SK-N-SH (cell line): ENCODE measurements around the gene ACSS2. TPM values are rescaled to one million over a fixed set of nuclear protein-coding genes. Genes with fewer than 3 reads are reported as not detected.

Experiments used
- CTCF ChIA-PET: fragments of 300-600, 350-600 bp; formaldehyde crosslinking; extraction: SDS; loops from one replicate; lab custom pipeline; 2021; lab: Yijun Ruan, JAX
- POLR2A ChIA-PET: fragments of 350-600 bp; sonication (Branson Sonifier 250); formaldehyde crosslinking; extraction: SDS; loops from one replicate; lab custom pipeline; 2020; ENCODE audit warnings: antibody characterized with exemption, inconsistent platforms; lab: Yijun Ruan, JAX
- DNase-seq: peaks from one replicate; pipeline ENCODE4 v3.0.0; 2012
- H2AFZ ChIP-seq: fragments of 200-600 bp; sonication (generic); 2 replicates; pipeline ENCODE4 v1.8.1; 2016; ENCODE audit warnings: antibody characterized with exemption, mild to moderate bottlenecking, low read depth
- H3F3A ChIP-seq: fragments of 200-600 bp; sonication (generic); replicated peaks from 2 replicates; pipeline ENCODE3; 2016; ENCODE audit warnings: antibody characterized with exemption, mild to moderate bottlenecking; ENCODE audit not compliant: insufficient read depth
- H3K27ac ChIP-seq, 2 experiments: fragments of 200-500 bp in 1 of 2; fragments of 200-600 bp in 1 of 2; sonication (Bioruptor generic) in 1 of 2; sonication (generic), shearing (Covaris generic) in 1 of 2; 2 replicates each; pipeline versions ENCODE4 v1.5.1 to v1.6.1; 2014 to 2016; ENCODE audit warnings: low read depth in 2 of 2, inconsistent platforms in 1 of 2, low read length in 1 of 2, mild to moderate bottlenecking in 1 of 2, mixed read lengths in 1 of 2
- H3K27me3 ChIP-seq: fragments of 200-600 bp; sonication (generic), shearing (Covaris generic); 2 replicates; pipeline ENCODE4 v1.6.1; 2016; ENCODE audit warnings: mixed run types; ENCODE audit not compliant: insufficient read depth
- H3K36me3 ChIP-seq, 2 experiments: fragments of 200-500 bp in 1 of 2; fragments of 200-600 bp in 1 of 2; sonication (Bioruptor generic) in 1 of 2; sonication (generic) in 1 of 2; replicated peaks in 1 of 2; 2 replicates each; pipeline versions ENCODE3 to v1.5.1; 2014 to 2016; ENCODE audit warnings: low read length in 1 of 2, mild to moderate bottlenecking in 1 of 2; ENCODE audit not compliant: insufficient read depth in 2 of 2, control insufficient read depth in 1 of 2
- H3K4me1 ChIP-seq, 2 experiments: fragments of 200-500 bp in 1 of 2; fragments of 200-600 bp in 1 of 2; sonication (Bioruptor generic) in 1 of 2; sonication (generic), shearing (Covaris generic) in 1 of 2; 2 replicates each; pipeline versions ENCODE4 v1.5.1 to v1.6.1; 2014 to 2016; ENCODE audit warnings: low read depth in 1 of 2, low read length in 1 of 2, mixed run types in 1 of 2; ENCODE audit not compliant: insufficient read depth in 2 of 2, control insufficient read depth in 1 of 2
- H3K4me2 ChIP-seq: fragments of 200-600 bp; sonication (generic), shearing (Covaris generic); 2 replicates; pipeline ENCODE4 v1.6.1; 2017; ENCODE audit warnings: mixed run types
- H3K4me3 ChIP-seq, 2 experiments: fragments of 200-500 bp in 1 of 2; fragments of 200-600 bp in 1 of 2; sonication (Bioruptor generic) in 1 of 2; sonication (generic), shearing (Covaris generic) in 1 of 2; 2 replicates each; pipeline versions ENCODE4 v1.5.1 to v1.8.1; 2014 to 2016; ENCODE audit warnings: low read depth in 2 of 2, inconsistent platforms in 1 of 2, low read length in 1 of 2, mild to moderate bottlenecking in 1 of 2, mixed read lengths in 1 of 2, moderate library complexity in 1 of 2
- H3K79me2 ChIP-seq: fragments of 200-600 bp; sonication (generic); 2 replicates; pipeline ENCODE4 v1.8.1; 2017; ENCODE audit warnings: mild to moderate bottlenecking; ENCODE audit not compliant: insufficient read depth
- H3K9ac ChIP-seq: fragments of 200-600 bp; sonication (generic); 2 replicates; pipeline ENCODE4 v1.6.1; 2017; ENCODE audit warnings: mixed run types
- H3K9me2 ChIP-seq: fragments of 200-600 bp; sonication (generic); 2 replicates; pipeline ENCODE4 v1.6.1; 2017; ENCODE audit warnings: mixed run types
- H3K9me3 ChIP-seq: fragments of 200-600 bp; sonication (generic); 2 replicates; pipeline ENCODE4 v1.6.1; 2017; ENCODE audit warnings: mixed run types, mild to moderate bottlenecking, moderate library complexity
- H4K20me1 ChIP-seq: fragments of 200-600 bp; sonication (generic); 2 replicates; pipeline ENCODE4 v1.6.1; 2017; ENCODE audit warnings: mild to moderate bottlenecking, mixed run types; ENCODE audit not compliant: insufficient read depth
- CHD2 ChIP-seq: fragments of 150-350 bp; IDR thresholded peaks from 2 replicates; pipeline ENCODE4 v1.6.1; 2018; ENCODE audit warnings: low read length; ENCODE audit not compliant: partially characterized antibody
- CTCF ChIP-seq: fragments of 200-600 bp; sonication (generic); IDR thresholded peaks from 2 replicates; pipeline ENCODE4 v1.6.1; 2017; ENCODE audit warnings: antibody characterized with exemption, mild to moderate bottlenecking, moderate library complexity
- FOXJ3 ChIP-seq: sonication (generic); formaldehyde crosslinking; IDR thresholded peaks from 2 replicates; pipeline ENCODE4 v1.5.1; 2020; ENCODE audit warnings: mild to moderate bottlenecking, missing genetic modification reagents
- GABPA ChIP-seq: IDR thresholded peaks from 2 replicates; pipeline ENCODE4 v1.4.0; 2012; ENCODE audit warnings: low read depth, mild to moderate bottlenecking
- MAX ChIP-seq: IDR thresholded peaks from 2 replicates; pipeline ENCODE4 v1.4.0; 2012; ENCODE audit warnings: low read depth
- NRF1 ChIP-seq: IDR thresholded peaks from 2 replicates; pipeline ENCODE4 v1.6.1; 2012; ENCODE audit warnings: low read depth, mild to moderate bottlenecking, low read length
- POLR2AphosphoS5 ChIP-seq: IDR thresholded peaks from 2 replicates; pipeline ENCODE4 v1.6.1; 2012; ENCODE audit warnings: low read depth, low read length
- REST ChIP-seq: IDR thresholded peaks from 2 replicates; pipeline ENCODE4 v1.6.1; 2012; ENCODE audit warnings: mild to moderate bottlenecking, low read depth, low read length, moderate library complexity
- USF1 ChIP-seq: IDR thresholded peaks from 2 replicates; pipeline ENCODE4 v1.4.0; 2012; ENCODE audit warnings: low read depth, borderline replicate concordance
- YY1 ChIP-seq: IDR thresholded peaks from 2 replicates; pipeline ENCODE4 v1.4.0; 2012; ENCODE audit warnings: low read depth, mild to moderate bottlenecking
- ZBTB33 ChIP-seq: IDR thresholded peaks from 2 replicates; pipeline ENCODE4 v1.4.0; 2012; ENCODE audit warnings: low read depth, borderline replicate concordance
- WGBS: methylation state at CpG from one replicate; pipeline ENCODE4 v1.1.6; 2017; ENCODE audit warnings: low lambda C conversion rate; 5-methylcytosine and 5-hydroxymethylcytosine counted together
- polyA plus RNA-seq, 3 experiments: library from polyadenylated mRNA; depleted of rRNA; stranded (reverse); fragments of >200 nt; gene quantifications; 2 replicates each; pipeline ENCODE4 v1.2.3, GENCODE V29; 2012

ACSS2 gene
- polyA plus RNA-seq, 1 of the 3 experiments (the other 2 are of a cell fraction) = 25.5 TPM

- Histone ChIP-seq H3K27ac (no peak overlapping the region), H3K4me2 (no peak overlapping the region)
- TF ChIP-seq YY1 (no peak), REST (no peak), CTCF (no peak), FOXJ3 (no peak), NRF1 (no peak), CHD2 (no peak), GABPA (no peak), USF1 (no peak), POLR2AphosphoS5 (no peak)
- TF ChIP-seq, all 33 proteins: peak for 0
- Histone ChIP-seq H3K4me1 (peaks cover 0 to 4% of the 10 kb centered on the region in 2 experiments; a peak in 1 of 4 replicates), H2AFZ (no peak overlapping the region), H3K9me3 (no peaks in the 10 kb centered on the region), H3K9ac (no peak overlapping the region), H3K36me3 (peaks cover 14 to 31% of the 10 kb centered on the region in 2 experiments), H3K27me3 (no peaks in the 10 kb centered on the region), H4K20me1 (no peaks in the 10 kb centered on the region), H3K79me2 (no peaks in the 10 kb centered on the region), H3K9me2 (no peaks in the 10 kb centered on the region), H3F3A (peaks cover 4% of the 10 kb centered on the region), H3K4me3 (no peak overlapping the region)
- ChIA-PET POLR2A (no interaction called here), CTCF (no interaction called here)
- no peak for DNase-seq
- WGBS = 97% methylated on average over 2 of the region's 2 CpGs
Observed at GRCh38 chr20:34923414-34923813, 47.0 kb downstream of the ACSS2 start.

GRCh38 chr20:34925341-34925740, 48.9 kb downstream of the ACSS2 start:
- no peaks in the 10 kb centered on the region for H3K9me3 ChIP-seq
- TF ChIP-seq MAX (no peak), ZBTB33 (no peak)
- TF ChIP-seq, all 33 proteins: peak for 0
- 88% methylated on average over 3 of the region's 3 CpGs for WGBS
- H3K9ac ChIP-seq = no peak overlapping the region
- H3K36me3 ChIP-seq = peaks cover 19 to 44% of the 10 kb centered on the region in 2 experiments
- no peak overlapping the region for H2AFZ ChIP-seq
- ChIA-PET POLR2A (no interaction called here), CTCF (no interaction called here)
- peaks cover 0 to 4% of the 10 kb centered on the region in 2 experiments; a peak in 1 of 4 replicates for H3K4me1 ChIP-seq
- H3K4me2 ChIP-seq = no peak overlapping the region
- DNase-seq = no peak
- no peaks in the 10 kb centered on the region for H3K9me2 ChIP-seq
- no peaks in the 10 kb centered on the region for H3K27me3 ChIP-seq
- H3K79me2 ChIP-seq = no peaks in the 10 kb centered on the region
- no peak overlapping the region for H3K27ac ChIP-seq
- H4K20me1 ChIP-seq = no peaks in the 10 kb centered on the region
- H3F3A ChIP-seq = peaks cover 4% of the 10 kb centered on the region
- H3K4me3 ChIP-seq = no peak overlapping the region
